ENCODE measurements around the gene POMC.
"Not testable (repeated sequence)": the region's sequence is repeated elsewhere in the genome, so short reads cannot be mapped to it uniquely, and the experiment has no call there.

The POMC gene

DNA sequence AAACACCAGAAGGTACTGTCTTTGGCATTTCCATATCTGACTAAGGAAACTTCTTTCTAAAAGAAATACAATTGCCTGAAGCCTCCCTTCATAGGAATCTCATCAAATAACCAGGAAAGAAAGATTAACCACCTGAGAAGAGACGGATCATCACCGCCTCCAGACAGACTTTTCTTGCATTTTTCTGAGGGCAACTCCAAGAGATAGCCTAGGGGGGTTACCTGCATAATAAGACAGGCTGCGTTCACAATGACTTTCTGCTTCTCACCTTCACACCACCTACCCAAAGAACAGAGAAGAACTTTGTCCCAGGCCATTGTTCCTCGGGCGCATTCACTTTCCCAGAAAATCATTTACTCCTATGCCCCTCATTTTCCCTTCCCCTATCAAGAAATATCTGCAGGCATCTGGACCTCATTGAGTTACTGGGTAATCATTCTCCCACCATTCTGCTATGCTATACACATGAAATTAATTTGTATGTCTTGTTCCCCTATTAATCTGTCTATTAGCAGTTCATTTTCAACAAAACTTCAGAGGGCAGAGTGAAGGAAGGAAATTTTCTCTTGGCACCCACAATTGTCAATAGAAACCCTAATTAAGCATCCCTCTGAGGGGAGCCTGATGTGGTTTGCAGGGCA, 8.3 kb upstream of the POMC start:
- no peak for DNase-seq (ENCODE audit: low spot score)

GRCh38 chr2:25176138-25176537, 7.8 kb upstream of the POMC start:
- no peak for DNase-seq (ENCODE audit: low spot score)

DNA sequence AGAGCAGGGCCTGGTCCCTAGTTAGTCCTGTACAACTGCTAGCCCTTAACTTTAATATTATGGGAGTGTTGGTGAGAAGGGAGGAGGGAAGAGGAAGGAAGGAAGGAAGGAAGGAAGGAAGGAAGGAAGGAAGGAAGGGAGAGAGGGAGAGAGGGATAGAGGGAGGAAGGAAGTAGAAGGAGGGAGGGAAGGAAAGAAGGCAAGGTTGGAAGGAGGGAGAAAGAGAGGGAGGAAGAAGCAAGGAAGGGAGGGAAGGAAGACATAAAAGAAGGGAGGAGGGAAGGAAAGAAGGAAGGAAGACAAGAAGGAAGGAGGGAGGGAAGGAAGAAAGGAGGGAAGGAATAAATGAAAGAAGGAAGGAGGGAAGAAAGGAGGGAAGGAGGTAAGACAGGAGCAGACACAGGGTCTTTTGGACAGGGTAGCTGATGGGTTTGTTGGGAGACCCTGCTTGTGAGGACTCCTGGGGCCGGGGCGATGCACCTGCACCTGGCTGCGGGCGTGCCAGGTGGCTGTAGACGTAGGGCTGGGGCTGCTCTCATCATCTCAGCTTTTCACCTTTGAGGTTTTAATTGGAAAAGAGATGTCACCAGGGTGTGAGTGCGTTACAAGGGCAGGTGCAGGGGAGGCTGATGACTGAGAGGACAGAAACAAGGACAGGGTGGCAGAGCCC, 5.9 kb upstream of the POMC start:
- DNase-seq (ENCODE audit: low spot score): no peak

- no peak for DNase-seq (ENCODE audit: low spot score)
Observed at GRCh38 chr2:25173719-25174118, 5.3 kb upstream of the POMC start.

- DNase-seq (ENCODE audit: low spot score): no peak
Observed at GRCh38 chr2:25170888-25171287, 2.5 kb upstream of the POMC start.

- no peak for DNase-seq (ENCODE audit: low spot score)
Observed at GRCh38 chr2:25169073-25169470, 692 bp upstream of the POMC start.

- DNase-seq (ENCODE audit: low spot score): peak; percentile 30
Observed at GRCh38 chr2:25165992-25166875, 2.1 kb downstream of the POMC start.

GRCh38 chr2:25164561-25164960, 3.8 kb downstream of the POMC start:
- DNase-seq (ENCODE audit: low spot score): no peak

GRCh38 chr2:25162061-25162460, 6.3 kb downstream of the POMC start:
- DNase-seq (ENCODE audit: low spot score): not testable (repeated sequence)

GRCh38 chr2:25161055-25161781, 7.2 kb downstream of the POMC start:
- DNase-seq (ENCODE audit: low spot score): peak; percentile 47

DNA sequence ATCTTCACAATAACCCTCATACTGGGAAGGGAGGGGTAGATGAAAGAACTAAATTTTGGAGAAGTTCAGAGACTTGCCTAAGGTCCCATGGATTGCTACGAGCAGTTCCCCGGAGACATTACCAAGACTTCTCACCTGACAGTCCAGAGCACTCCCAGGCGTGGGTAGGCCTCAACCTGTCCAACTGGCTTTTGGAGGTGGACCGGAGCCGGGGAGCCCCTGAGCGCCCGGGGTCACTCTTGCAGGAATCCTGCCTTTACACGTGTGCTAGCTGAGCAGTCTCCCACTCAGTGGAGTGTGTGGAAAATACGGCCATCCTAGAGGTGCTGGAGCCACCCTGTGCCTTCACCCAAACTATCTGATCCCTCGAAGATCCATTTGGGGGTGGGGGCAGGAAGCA, 8.0 kb downstream of the POMC start:
- no peak for DNase-seq (ENCODE audit: low spot score)

DNA sequence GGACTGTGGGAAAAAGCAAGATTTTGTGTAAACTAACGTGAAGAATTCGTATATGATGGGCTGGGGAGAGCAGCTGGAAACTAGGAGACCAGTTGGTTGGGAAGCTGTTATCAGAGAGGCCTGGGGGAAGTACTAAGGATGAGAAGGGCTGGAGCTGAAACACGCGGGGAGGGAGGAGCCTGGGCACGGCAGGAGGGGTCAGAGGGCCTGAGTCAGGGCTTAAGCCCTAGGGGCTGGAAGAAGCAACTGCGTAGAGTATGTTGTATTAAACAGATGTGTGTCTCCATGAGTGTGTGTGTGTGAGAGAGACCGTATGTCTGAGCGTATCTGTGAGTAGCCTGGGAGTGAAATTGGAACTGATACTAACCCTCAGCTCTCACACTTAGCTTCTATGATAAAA, 8.4 kb downstream of the POMC start:
- no peak for DNase-seq (ENCODE audit: low spot score)

DNA sequence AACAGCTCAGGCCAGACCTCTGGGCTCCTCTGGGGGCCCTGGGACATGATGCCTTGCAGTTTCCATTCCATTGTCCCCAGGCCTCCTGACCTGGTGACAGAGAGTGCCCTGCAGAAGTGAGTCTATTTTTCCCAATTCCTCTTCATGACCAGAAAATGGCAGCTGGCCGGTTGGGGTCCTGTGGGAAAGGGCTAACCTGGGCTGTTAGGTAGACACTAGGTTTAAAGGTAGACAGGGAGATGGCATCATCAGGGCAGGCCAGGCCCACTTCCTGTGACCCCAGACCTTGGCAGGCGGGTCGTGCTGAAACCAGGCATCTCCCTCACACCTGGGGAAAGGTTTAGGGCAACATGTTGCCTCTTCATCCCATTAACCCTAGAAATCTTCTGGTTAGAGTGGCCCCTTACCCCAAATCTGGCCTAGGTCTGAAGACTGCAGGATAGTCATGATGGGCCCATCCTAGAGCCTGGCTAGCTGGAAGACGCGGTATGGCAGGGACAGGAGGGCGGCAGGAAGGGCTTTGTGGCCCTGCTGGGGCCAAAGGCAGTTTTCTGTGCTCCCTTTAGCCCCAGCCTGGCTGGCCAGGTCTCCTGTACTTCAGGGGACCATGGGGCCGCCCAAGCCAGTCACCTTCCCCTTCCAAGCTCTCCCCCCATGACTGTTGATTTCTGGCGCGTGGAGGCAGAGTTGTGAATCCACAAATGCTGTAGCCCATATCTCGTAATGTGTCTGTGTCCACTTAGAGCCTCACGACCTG, 10.1 kb downstream of the POMC start:
- no peak for DNase-seq (ENCODE audit: low spot score)

DNA sequence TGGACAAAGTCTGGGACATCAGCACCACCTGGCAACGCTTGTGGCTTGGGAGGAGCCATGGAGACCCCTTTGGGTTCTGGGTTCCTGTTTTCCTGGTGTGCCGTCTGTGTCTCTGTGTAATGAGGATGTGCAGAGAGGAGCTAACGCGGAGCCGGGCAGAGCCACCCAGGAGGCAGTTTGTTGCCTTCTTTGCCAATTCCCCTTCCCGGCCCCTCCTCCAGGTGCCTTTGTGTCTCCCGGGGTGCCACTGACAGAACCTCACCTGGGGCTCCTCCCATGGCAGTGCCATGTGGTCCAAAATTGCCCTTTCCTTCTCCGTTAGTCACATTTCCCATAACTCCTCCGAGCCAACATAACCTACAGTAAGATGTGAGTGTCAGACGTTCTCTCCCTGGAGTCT, 13.0 kb downstream of the POMC start:
- DNase-seq (ENCODE audit: low spot score): no peak

DNA sequence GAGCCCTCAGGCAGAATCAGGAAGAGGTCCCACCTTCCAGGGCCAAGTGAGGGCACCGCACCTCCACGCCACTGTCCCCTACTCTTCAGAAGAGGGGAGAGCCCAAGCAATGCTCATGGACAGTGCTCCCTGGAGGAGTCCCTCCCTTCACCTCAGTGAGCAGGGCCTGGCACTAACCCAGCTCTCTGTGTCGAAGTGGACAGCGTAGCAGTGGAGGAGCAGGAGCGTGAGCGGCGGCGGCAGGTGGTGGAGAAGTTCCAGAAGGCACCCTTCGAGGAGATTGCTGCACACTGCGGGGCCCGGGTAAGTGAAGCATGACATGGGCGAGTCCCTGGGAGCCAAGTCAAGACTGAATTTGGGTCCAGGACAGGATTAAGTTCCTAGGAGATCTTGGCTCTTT, 16.7 kb downstream of the POMC start:
- DNase-seq (ENCODE audit: low spot score): no peak

GRCh38 chr2:25150993-25151392, 17.4 kb downstream of the POMC start:
- not testable (repeated sequence) for DNase-seq (ENCODE audit: low spot score)

- no peak for DNase-seq (ENCODE audit: low spot score)
Observed at GRCh38 chr2:25149646-25150045, 18.7 kb downstream of the POMC start.

DNA sequence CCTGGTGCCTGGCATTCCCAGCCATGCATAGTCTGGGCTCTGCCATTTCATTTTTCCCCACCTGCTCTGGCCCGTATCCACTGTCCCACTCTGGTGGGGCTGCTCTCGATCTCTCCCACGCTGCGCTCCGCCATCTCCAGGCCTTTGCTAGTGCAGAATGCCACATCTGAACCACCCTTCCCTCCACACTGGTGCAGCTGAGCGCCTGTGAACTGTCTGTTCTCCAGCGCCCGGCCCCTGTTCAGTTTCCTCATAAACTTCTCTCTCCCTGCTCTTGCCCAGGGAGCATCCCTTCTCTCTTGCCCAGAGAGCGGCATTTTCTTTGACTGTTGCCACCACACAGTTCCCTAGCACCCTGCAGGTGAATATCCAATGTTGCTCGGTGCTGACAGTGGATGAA, 21.5 kb downstream of the POMC start:
- no peak for DNase-seq (ENCODE audit: low spot score)

DNA sequence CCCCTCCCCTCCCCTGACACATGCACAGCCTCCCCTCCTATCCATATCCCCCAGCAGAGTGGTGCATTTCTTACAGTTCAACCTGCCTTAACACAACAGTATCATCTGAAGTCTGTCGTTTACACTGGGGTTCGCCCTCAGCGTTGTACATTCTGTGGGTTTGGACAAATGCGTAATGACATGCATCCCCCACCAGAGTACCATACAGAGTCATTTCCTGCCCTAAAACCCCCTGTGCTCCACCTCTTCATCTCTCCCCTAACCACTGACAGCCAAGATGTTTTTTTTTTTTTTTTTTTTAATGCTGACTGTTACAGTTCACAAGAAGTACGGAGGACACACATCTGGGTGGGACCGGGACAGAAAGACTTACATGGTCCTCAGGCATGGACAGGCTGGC, 22.6 kb downstream of the POMC start:
- DNase-seq (ENCODE audit: low spot score): no peak

DNA sequence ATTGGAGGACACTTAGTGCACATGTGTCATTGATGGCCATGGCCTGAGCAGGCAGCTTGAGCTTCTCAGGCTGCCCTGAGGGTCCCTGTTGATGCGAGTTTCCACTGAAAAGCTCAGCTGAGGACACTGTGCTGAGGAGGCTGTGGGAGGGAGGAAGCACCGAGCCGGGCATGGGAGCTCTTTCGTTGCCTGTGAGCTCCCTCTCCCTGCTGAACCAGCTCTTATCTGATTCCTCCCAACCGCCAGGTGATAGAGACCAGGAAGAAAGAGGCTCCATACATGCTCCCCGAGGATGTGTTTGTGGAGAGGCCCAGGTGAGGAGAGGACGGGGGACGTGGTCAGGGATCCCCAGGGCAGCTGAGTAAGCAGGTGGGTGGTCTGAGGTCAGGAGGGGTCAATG, 27.3 kb downstream of the POMC start:
- no peak for DNase-seq (ENCODE audit: low spot score)

DNA sequence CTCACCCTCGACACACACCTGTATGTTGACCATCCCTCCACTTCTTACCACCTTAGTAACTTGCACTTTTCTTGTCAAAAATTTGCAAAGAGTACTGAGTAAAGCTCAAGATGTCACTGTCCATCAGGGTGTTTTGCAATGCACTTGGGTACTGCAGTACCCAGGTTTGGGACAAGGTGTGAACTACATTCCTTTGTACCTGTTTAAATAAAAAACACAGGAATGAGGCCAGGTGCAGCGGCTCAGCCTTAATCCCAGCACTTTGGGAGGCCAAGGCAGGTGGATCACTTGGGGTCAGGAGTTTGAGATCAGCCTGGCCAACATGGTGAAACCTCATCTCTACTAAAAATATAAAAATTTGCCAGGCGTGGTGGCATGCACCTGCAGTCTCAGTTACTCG, 27.8 kb downstream of the POMC start:
- not testable (repeated sequence) for DNase-seq (ENCODE audit: low spot score)

- no peak for DNase-seq (ENCODE audit: low spot score)
Observed at GRCh38 chr2:25132693-25133092, 35.7 kb downstream of the POMC start.

Measured in activated CD4-positive, alpha-beta T cell treated with anti-CD3 and anti-CD28 coated beads, Interleukin-2, Interleukin-4, amounts not matched to agents 100 ng/mL and 50 ng/mL, durations not matched to agents 16 hours and 8 hours (primary cell).